Measurements from ENCODE around the gene SH3RF3. TPM values are rescaled to one million over a fixed set of nuclear protein-coding genes. Genes with fewer than 3 reads are reported as not detected.
"Not testable (repeated sequence)": the region's sequence is repeated elsewhere in the genome, so short reads cannot be mapped to it uniquely, and the experiment has no call there.

SH3RF3 gene
- total RNA-seq, 2 donors from 2014 or later: 1.4 to 17.0 TPM

DNA sequence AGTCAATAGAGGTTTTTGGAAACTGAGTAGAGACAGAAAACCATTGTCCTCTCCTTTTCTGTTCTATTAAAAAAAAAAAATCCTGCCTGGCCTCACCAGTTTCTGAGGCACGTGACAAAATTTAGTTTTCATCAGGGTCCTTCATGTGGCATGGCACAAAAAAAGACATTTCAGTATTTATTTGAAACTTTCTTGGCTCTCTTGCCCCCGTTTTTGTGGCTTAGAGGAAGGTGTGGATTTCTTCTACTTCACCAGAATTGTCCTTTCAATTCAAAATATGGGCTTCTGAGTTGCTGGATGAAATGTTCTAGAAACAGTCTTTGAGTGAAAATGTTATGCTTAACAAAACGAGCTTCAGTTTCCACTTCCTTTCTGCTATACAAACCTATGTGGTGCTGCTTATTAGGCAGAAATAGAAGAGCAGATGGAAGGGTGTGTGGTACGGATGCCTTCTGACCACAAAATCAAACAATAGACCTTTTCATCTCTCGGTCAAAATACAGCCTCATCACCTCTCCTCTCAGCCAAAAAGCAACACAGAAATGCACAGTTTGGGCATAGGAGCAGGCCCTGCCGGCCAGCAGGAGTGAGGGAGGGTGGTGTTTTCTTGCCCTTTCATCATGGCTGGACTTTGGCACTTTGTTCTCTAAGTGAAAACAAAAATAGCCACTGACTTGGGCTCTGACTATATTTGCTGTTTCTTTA, 89.2 kb downstream of the SH3RF3 start:
- no peak for DNase-seq (ENCODE audit: low spot score)

DNA sequence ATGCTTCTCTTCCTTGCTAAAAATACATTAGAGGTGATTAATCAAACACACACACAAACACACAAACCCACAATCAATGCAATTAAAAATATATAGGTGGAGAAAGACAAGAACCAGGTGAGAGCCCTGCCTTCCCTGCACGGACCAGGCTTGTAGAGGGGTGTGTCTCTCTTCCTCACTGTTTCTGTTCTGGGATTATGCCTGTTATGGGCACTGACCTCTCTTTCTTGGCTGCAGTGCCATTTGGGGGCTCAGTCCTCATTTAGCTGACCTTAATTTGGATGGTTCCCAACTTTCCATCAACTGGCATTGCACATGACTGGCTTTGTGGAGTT, 89.8 kb downstream of the SH3RF3 start:
- TF ChIP-seq CTCF (IDR thresholded peaks at IDR 0.05): no peak
- no peak for TF ChIP-seq POLR2AphosphoS5 (IDR thresholded peaks at IDR 0.05)
- TF ChIP-seq POLR2A (IDR thresholded peaks at IDR 0.05): no peak
- H3K27ac ChIP-seq: no peak overlapping the region

More for the DNA sequence above, 89.2 kb downstream of the SH3RF3 start:
- TF ChIP-seq POLR2A (IDR thresholded peaks at IDR 0.05) (no peak), POLR2AphosphoS5 (IDR thresholded peaks at IDR 0.05) (no peak), CTCF (IDR thresholded peaks at IDR 0.05) (no peak)
- Histone ChIP-seq H3K4me1 (replicated peaks) (peaks cover 3% of the 10 kb centered on the region), H3K36me3 (no peaks in the 10 kb centered on the region), H3K27ac (no peak overlapping the region), H3K4me3 (no peak overlapping the region), H3K9me3 (no peaks in the 10 kb centered on the region), H3K27me3 (replicated peaks; ENCODE audit: insufficient read depth) (no peaks in the 10 kb centered on the region)
- 47% methylated on average over 6 of the region's 6 CpGs for WGBS
- intact Hi-C loops (cut with DNase I): no loop called here

GRCh38 chr2:109220860-109221259, 91.9 kb downstream of the SH3RF3 start:
- no peaks in the 10 kb centered on the region for H3K9me3 ChIP-seq
- intact Hi-C loops (cut with DNase I): no loop called here
- H3K27ac ChIP-seq: no peak overlapping the region
- no peaks in the 10 kb centered on the region for H3K4me1 ChIP-seq (replicated peaks)
- 97% methylated on average over 2 of the region's 2 CpGs for WGBS
- no peak for TF ChIP-seq CTCF (IDR thresholded peaks at IDR 0.05)
- TF ChIP-seq POLR2AphosphoS5 (IDR thresholded peaks at IDR 0.05): no peak
- no peak for TF ChIP-seq POLR2A (IDR thresholded peaks at IDR 0.05)
- H3K36me3 ChIP-seq: no peaks in the 10 kb centered on the region
- no peak overlapping the region for H3K4me3 ChIP-seq
- H3K27me3 ChIP-seq (replicated peaks; ENCODE audit: insufficient read depth): no peaks in the 10 kb centered on the region
- no peak for DNase-seq (ENCODE audit: low spot score)

More for the DNA sequence above, 89.8 kb downstream of the SH3RF3 start:
- Histone ChIP-seq H3K4me1 (replicated peaks) (peaks cover 2% of the 10 kb centered on the region), H3K36me3 (no peaks in the 10 kb centered on the region), H3K9me3 (no peaks in the 10 kb centered on the region), H3K4me3 (no peak overlapping the region), H3K27me3 (replicated peaks; ENCODE audit: insufficient read depth) (no peaks in the 10 kb centered on the region)
- intact Hi-C loops (cut with DNase I): no loop called here
- 71% methylated on average over 1 of the region's 1 CpG for WGBS
- DNase-seq (ENCODE audit: low spot score): no peak

- DNase-seq (ENCODE audit: low spot score); H3K27me3 ChIP-seq (replicated peaks; ENCODE audit: insufficient read depth); H3K4me3 ChIP-seq; H3K27ac ChIP-seq; H3K9me3 ChIP-seq; H3K36me3 ChIP-seq; intact Hi-C loops (cut with DNase I); H3K4me1 ChIP-seq (replicated peaks): not testable (repeated sequence)
- 94% methylated on average over 9 of the region's 9 CpGs for WGBS
Observed at GRCh38 chr2:109221316-109221715, 92.3 kb downstream of the SH3RF3 start.

DNA sequence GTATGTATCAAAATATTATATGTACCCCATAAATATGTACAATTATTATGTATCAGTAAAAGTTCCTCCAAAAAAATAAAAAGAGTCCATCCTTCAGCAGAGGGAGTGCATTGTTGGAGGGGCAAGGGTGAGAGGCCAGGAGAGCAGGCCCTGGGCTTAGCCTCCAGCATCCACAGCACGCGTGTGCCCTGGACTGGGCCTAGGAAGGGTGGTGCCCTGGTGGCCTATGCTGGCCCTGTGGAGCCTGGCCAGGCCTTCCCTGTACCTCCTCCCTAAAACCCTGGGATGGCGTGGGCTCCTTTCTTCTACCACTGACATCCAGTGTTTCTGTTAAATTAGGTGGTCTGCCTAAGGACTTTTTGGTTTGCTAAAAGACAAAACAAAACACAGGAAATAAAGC, 93.4 kb downstream of the SH3RF3 start:
- Histone ChIP-seq H3K4me3 (no peak overlapping the region), H3K27me3 (replicated peaks; ENCODE audit: insufficient read depth) (no peaks in the 10 kb centered on the region), H3K36me3 (no peaks in the 10 kb centered on the region), H3K27ac (no peak overlapping the region), H3K9me3 (no peaks in the 10 kb centered on the region), H3K4me1 (replicated peaks) (no peaks in the 10 kb centered on the region)
- intact Hi-C loops (cut with DNase I): no loop called here
- TF ChIP-seq CTCF (IDR thresholded peaks at IDR 0.05) (no peak), POLR2A (IDR thresholded peaks at IDR 0.05) (no peak), POLR2AphosphoS5 (IDR thresholded peaks at IDR 0.05) (no peak)
- WGBS: 98% methylated on average over 3 of the region's 3 CpGs
- no peak for DNase-seq (ENCODE audit: low spot score)
